Panc1 (cell line): Measurements from ENCODE around the gene PARD3. TPM values are rescaled to one million over a fixed set of nuclear protein-coding genes. Genes with fewer than 3 reads are reported as not detected.

Source experiments
- ATAC-seq: fragments of 200-7000 bp; cut with Tn5 transposase; 2 replicates; pipeline ENCODE4 v1.9.1; 2020; ENCODE audit warnings: mild to moderate bottlenecking, moderate library complexity
- BruUV-seq: library from RNA; stranded (reverse); fragments of 400-500 nt; replicated peaks from 2 replicates; lab custom pipeline; 2021; lab: Mats Ljungman, UMichigan
- CTCF ChIA-PET: fragments of 300-600 bp; sonication (Branson Sonifier 250); formaldehyde crosslinking; loops from one replicate; lab custom pipeline; 2022; ENCODE audit warnings: antibody characterized with exemption; lab: Charles Lee
- POLR2A ChIA-PET: fragments of 300-600 bp; sonication (Branson Sonifier 250); formaldehyde crosslinking; loops from one replicate; lab custom pipeline; 2022; ENCODE audit warnings: antibody characterized with exemption; lab: Charles Lee
- DNase-seq: peaks from one replicate; pipeline ENCODE4 v3.0.0-alpha.2; 2010; ENCODE audit warnings: low read depth, low spot score
- H3K27ac ChIP-seq: 2 replicates; pipeline ENCODE4 v1.5.1; 2011; ENCODE audit warnings: mild to moderate bottlenecking, low read length, inconsistent platforms
- H3K27me3 ChIP-seq: fragments of 200-500 bp; sonication (Bioruptor generic); 2 replicates; pipeline ENCODE4 v1.6.0; 2014; ENCODE audit warnings: low read length, inconsistent platforms; ENCODE audit not compliant: control insufficient read depth, insufficient read depth
- H3K36me3 ChIP-seq: fragments of 200-500 bp; sonication (Bioruptor generic); 2 replicates; pipeline ENCODE4 v1.5.1; 2014; ENCODE audit warnings: inconsistent platforms, mild to moderate bottlenecking, low read length, moderate library complexity; ENCODE audit not compliant: control insufficient read depth, insufficient read depth
- H3K4me1 ChIP-seq: 2 replicates; pipeline ENCODE4 v1.5.1; 2011; ENCODE audit warnings: inconsistent platforms, mild to moderate bottlenecking, low read length, moderate library complexity; ENCODE audit not compliant: control insufficient read depth, insufficient read depth
- H3K4me3 ChIP-seq, 2 experiments: 2 replicates each; pipeline ENCODE4 v1.5.1; 2011 to 2012; ENCODE audit warnings: low read depth in 2 of 2, low read length in 2 of 2, mild to moderate bottlenecking in 2 of 2, inconsistent platforms in 1 of 2, moderate library complexity in 1 of 2
- H3K9me3 ChIP-seq: fragments of 200-500 bp; sonication (Bioruptor generic); 2 replicates; pipeline ENCODE4 v1.5.1; 2014; ENCODE audit warnings: low read depth, mild to moderate bottlenecking, inconsistent platforms, low read length, moderate library complexity; ENCODE audit not compliant: control insufficient read depth, insufficient read depth
- POLR2AphosphoS5 ChIP-seq: IDR thresholded peaks from 2 replicates; pipeline ENCODE4 v1.6.1; 2012; ENCODE audit warnings: mild to moderate bottlenecking, low read depth, low read length, moderate library complexity
- SIN3A ChIP-seq: IDR thresholded peaks from 2 replicates; pipeline ENCODE4 v1.6.1; 2012; ENCODE audit warnings: low read depth, mild to moderate bottlenecking, low read length, moderate library complexity, borderline replicate concordance; ENCODE audit not compliant: insufficient read depth
- TCF7L2 ChIP-seq: IDR thresholded peaks from 2 replicates; pipeline ENCODE4 v1.6.1; 2011; ENCODE audit warnings: mild to moderate bottlenecking, low read depth, low read length, inconsistent platforms
- in situ Hi-C: cut with HindIII; loops from 2 replicates; pipeline ENCODE4 v1.10.0; 2016; ENCODE audit warnings: low sequenced_read_pairs, low pct_unique_long_range_greater_than_20kb
- intact Hi-C: fragments of 100-400 bp; cut with micrococcal nuclease; formaldehyde crosslinking; loops from one replicate; pipeline ENCODE4 v1.10.0; 2022; ENCODE audit not compliant: unreplicated experiment
- total RNA-seq: library from RNA; stranded (reverse); gene quantifications from one replicate; pipeline ENCODE4 v1.2.1, GENCODE V29; 2021; ENCODE audit not compliant: unreplicated experiment
- TF ChIP-seq, protein P1 (sequence below), 2 experiments: IDR thresholded peaks; 2 replicates each; pipeline ENCODE4 v1.6.1; 2011 to 2012; ENCODE audit warnings: low read depth in 2 of 2, control low read depth in 1 of 2, low read length in 1 of 2, mild to moderate bottlenecking in 1 of 2, moderate library complexity in 1 of 2; ENCODE audit not compliant: insufficient read depth in 1 of 2
- TF ChIP-seq, protein P2 (sequence below): fragments of 450-650 bp; IDR thresholded peaks from 2 replicates; pipeline ENCODE4 v1.5.1; 2017; ENCODE audit warnings: mild to moderate bottlenecking

Gene PARD3
- total RNA-seq, 1 experiment from 2014 or later: 29.8 TPM

DNA sequence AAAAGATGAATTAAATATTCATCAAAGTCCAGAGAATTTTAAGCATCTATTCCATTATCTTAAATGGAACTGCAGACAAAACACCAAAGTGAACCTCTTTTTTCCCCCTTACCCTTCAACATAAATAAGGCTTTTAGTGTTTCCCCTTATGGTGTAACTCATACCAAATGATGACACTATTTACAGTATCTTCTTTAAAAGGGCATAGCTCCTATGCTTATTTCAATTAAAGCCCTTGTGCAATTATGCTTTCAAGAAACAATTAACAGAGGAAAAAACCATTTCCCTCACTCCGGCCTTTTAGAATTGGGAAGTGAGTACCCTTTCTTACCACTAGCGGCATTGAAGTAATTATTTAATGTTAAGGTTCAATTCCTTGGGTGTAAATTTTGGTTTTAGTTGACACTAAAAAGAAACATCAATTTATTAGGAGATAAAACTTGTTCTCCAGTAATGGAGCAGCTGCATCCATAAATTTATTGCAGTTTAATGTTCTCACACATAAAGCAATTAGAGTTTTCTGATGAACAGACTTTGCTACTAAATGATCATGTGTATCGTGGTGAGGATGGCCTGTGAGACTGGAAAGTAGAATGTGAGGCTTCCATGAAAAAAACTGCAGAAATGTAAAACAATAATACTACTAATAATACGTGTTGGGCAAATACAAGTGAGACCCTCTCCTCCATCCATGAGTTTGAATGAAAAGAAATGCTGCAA lies 661.3 kb downstream of the PARD3 start:
- POLR2A ChIA-PET: no interaction called here
- H3K27ac ChIP-seq: no peak overlapping the region
- DNase-seq (no peak), ATAC-seq (no peak)
- H3K4me1 ChIP-seq: no peaks in the 10 kb centered on the region
- CTCF ChIA-PET: no interaction called here
- no peak overlapping the region for H3K4me3 ChIP-seq
- in situ Hi-C loops (no loop called here), intact Hi-C loops (no loop called here)
- BruUV-seq: no TSS peak
- H3K36me3 ChIP-seq: no peaks in the 10 kb centered on the region
- H3K27me3 ChIP-seq: no peaks in the 10 kb centered on the region
- no peaks in the 10 kb centered on the region for H3K9me3 ChIP-seq
- TF ChIP-seq, protein P1, sequence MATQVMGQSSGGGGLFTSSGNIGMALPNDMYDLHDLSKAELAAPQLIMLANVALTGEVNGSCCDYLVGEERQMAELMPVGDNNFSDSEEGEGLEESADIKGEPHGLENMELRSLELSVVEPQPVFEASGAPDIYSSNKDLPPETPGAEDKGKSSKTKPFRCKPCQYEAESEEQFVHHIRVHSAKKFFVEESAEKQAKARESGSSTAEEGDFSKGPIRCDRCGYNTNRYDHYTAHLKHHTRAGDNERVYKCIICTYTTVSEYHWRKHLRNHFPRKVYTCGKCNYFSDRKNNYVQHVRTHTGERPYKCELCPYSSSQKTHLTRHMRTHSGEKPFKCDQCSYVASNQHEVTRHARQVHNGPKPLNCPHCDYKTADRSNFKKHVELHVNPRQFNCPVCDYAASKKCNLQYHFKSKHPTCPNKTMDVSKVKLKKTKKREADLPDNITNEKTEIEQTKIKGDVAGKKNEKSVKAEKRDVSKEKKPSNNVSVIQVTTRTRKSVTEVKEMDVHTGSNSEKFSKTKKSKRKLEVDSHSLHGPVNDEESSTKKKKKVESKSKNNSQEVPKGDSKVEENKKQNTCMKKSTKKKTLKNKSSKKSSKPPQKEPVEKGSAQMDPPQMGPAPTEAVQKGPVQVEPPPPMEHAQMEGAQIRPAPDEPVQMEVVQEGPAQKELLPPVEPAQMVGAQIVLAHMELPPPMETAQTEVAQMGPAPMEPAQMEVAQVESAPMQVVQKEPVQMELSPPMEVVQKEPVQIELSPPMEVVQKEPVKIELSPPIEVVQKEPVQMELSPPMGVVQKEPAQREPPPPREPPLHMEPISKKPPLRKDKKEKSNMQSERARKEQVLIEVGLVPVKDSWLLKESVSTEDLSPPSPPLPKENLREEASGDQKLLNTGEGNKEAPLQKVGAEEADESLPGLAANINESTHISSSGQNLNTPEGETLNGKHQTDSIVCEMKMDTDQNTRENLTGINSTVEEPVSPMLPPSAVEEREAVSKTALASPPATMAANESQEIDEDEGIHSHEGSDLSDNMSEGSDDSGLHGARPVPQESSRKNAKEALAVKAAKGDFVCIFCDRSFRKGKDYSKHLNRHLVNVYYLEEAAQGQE (IDR thresholded peaks at IDR 0.05; ENCODE audit: insufficient read depth in 1 of 2, low read depth in 2 of 2, low read length in 1 of 2): no peak
- TF ChIP-seq POLR2AphosphoS5 (no peak), TCF7L2 (no peak), SIN3A (no peak)
- TF ChIP-seq, protein P2, sequence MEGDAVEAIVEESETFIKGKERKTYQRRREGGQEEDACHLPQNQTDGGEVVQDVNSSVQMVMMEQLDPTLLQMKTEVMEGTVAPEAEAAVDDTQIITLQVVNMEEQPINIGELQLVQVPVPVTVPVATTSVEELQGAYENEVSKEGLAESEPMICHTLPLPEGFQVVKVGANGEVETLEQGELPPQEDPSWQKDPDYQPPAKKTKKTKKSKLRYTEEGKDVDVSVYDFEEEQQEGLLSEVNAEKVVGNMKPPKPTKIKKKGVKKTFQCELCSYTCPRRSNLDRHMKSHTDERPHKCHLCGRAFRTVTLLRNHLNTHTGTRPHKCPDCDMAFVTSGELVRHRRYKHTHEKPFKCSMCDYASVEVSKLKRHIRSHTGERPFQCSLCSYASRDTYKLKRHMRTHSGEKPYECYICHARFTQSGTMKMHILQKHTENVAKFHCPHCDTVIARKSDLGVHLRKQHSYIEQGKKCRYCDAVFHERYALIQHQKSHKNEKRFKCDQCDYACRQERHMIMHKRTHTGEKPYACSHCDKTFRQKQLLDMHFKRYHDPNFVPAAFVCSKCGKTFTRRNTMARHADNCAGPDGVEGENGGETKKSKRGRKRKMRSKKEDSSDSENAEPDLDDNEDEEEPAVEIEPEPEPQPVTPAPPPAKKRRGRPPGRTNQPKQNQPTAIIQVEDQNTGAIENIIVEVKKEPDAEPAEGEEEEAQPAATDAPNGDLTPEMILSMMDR: no peak

DNA sequence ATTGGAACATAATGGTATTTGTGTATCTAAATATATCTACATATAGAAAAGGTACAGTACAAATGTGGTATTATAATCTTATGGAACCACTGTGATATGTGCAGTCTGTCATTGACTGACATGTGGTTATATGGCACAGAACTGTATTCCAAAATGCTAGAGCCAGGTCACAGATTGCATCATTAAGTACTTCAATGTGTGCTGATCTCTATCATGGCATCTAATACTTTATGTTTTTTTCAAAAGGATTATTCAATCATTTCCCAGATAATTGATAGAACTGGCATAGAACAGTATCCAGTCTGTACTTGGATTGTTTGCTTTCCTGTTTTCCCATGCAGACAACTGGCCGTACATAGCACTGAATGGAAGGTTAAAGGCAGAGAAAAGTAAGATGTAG lies 662.7 kb downstream of the PARD3 start:
- no peak for ATAC-seq
- no peaks in the 10 kb centered on the region for H3K36me3 ChIP-seq
- no peak for DNase-seq
- POLR2A ChIA-PET: no interaction called here
- no TSS peak for BruUV-seq
- no peak overlapping the region for H3K4me3 ChIP-seq
- CTCF ChIA-PET: no interaction called here
- H3K27me3 ChIP-seq: no peaks in the 10 kb centered on the region
- intact Hi-C loops (no loop called here), in situ Hi-C loops (no loop called here)
- TF ChIP-seq POLR2AphosphoS5: no peak
- TF ChIP-seq, protein P2: no peak
- TF ChIP-seq SIN3A: no peak
- TF ChIP-seq, protein P1 (IDR thresholded peaks at IDR 0.05; ENCODE audit: insufficient read depth in 1 of 2, low read depth in 2 of 2, low read length in 1 of 2): no peak
- TF ChIP-seq TCF7L2: no peak
- H3K4me1 ChIP-seq: no peaks in the 10 kb centered on the region
- H3K9me3 ChIP-seq: no peaks in the 10 kb centered on the region
- no peak overlapping the region for H3K27ac ChIP-seq
